OCI-LY7 (cell line): ENCODE data around the gene HK2. TPM values are rescaled to one million over a fixed set of nuclear protein-coding genes. Genes with fewer than 3 reads are reported as not detected.
"Not testable (repeated sequence)": the region's sequence is repeated elsewhere in the genome, so short reads cannot be mapped to it uniquely, and the experiment has no call there.

ENCODE experiments used
- BruUV-seq: library from RNA; stranded (reverse); fragments of 400-500 nt; replicated peaks from 2 replicates; lab custom pipeline; 2021; lab: Mats Ljungman, UMichigan
- CTCF ChIA-PET: fragments of 300-600 bp; sonication (Branson Sonifier 250); formaldehyde crosslinking; loops from one replicate; lab custom pipeline; 2022; ENCODE audit warnings: antibody characterized with exemption; ENCODE audit not compliant: unreplicated experiment; lab: Charles Lee
- POLR2A ChIA-PET: fragments of 300-600 bp; sonication (Branson Sonifier 250); formaldehyde crosslinking; loops from one replicate; lab custom pipeline; 2022; ENCODE audit warnings: antibody characterized with exemption; lab: Charles Lee
- DNase-seq: peaks from one replicate; pipeline ENCODE4 v3.0.0-alpha.2; 2015; ENCODE audit warnings: low spot score
- H2AFZ ChIP-seq: fragments of 200-600 bp; sonication (generic), shearing (Covaris generic); 2 replicates; pipeline ENCODE4 v1.6.1; 2014; ENCODE audit warnings: mild to moderate bottlenecking, antibody characterized with exemption, low read length, moderate library complexity
- H3K27ac ChIP-seq: fragments of 200-600 bp; sonication (generic); 2 replicates; pipeline ENCODE4 v1.5.1; 2014; ENCODE audit warnings: mixed run types, low read depth, mild to moderate bottlenecking, moderate library complexity, low read length, inconsistent platforms; ENCODE audit not compliant: poor library complexity, severe bottlenecking
- H3K36me3 ChIP-seq: fragments of 200-600 bp; sonication (generic); 2 replicates; pipeline ENCODE4 v1.6.1; 2014; ENCODE audit warnings: mild to moderate bottlenecking, antibody characterized with exemption, low read length, moderate library complexity, mixed read lengths; ENCODE audit not compliant: insufficient read depth
- H3K4me1 ChIP-seq: fragments of 200-600 bp; sonication (generic); 2 replicates; pipeline ENCODE4 v1.5.1; 2014; ENCODE audit warnings: mild to moderate bottlenecking, low read length; ENCODE audit not compliant: insufficient read depth, poor library complexity, severe bottlenecking
- H3K4me2 ChIP-seq: fragments of 200-600 bp; sonication (generic); 2 replicates; pipeline ENCODE4 v1.6.1; 2014; ENCODE audit warnings: mild to moderate bottlenecking, low read length
- H3K4me3 ChIP-seq: fragments of 200-600 bp; sonication (generic); 2 replicates; pipeline ENCODE4 v1.5.1; 2014; ENCODE audit warnings: mild to moderate bottlenecking, low read depth, low read length; ENCODE audit not compliant: poor library complexity, severe bottlenecking
- H3K79me2 ChIP-seq: fragments of 200-600 bp; sonication (generic); 2 replicates; pipeline ENCODE4 v1.6.1; 2016; ENCODE audit warnings: low read depth, mild to moderate bottlenecking, low read length, moderate library complexity, mixed read lengths; ENCODE audit not compliant: insufficient read depth
- H3K9me2 ChIP-seq: fragments of 200-600 bp; sonication (generic); 2 replicates; pipeline ENCODE4 v1.6.1; 2016; ENCODE audit warnings: mild to moderate bottlenecking, low read length, mixed read lengths; ENCODE audit not compliant: insufficient read depth
- H3K9me3 ChIP-seq: fragments of 200-600 bp; sonication (generic); 2 replicates; pipeline ENCODE4 v1.6.1; 2014; ENCODE audit warnings: mild to moderate bottlenecking, mixed run types, low read length, mixed read lengths
- H4K20me1 ChIP-seq: fragments of 200-600 bp; sonication (generic); 2 replicates; pipeline ENCODE4 v1.6.1; 2014; ENCODE audit warnings: mild to moderate bottlenecking, antibody characterized with exemption, low read length, moderate library complexity, mixed read lengths; ENCODE audit not compliant: insufficient read depth
- CTCF ChIP-seq: fragments of 200-600 bp; sonication (generic); conservative IDR thresholded peaks from 2 replicates; pipeline ENCODE4 v1.5.1; 2014; ENCODE audit warnings: mild to moderate bottlenecking, antibody characterized with exemption, low read length, moderate library complexity, mixed read lengths
- EZH2phosphoT487 ChIP-seq: fragments of 200-600 bp; sonication (generic); IDR thresholded peaks from 2 replicates; pipeline ENCODE4 v1.6.1; 2018; ENCODE audit warnings: low read depth, borderline replicate concordance, mild to moderate bottlenecking, mixed run types, antibody characterized with exemption, low read length, moderate library complexity, mixed read lengths
- intact Hi-C: fragments of 100-400 bp; cut with micrococcal nuclease; formaldehyde crosslinking; loops from one replicate; pipeline ENCODE4 v1.10.0; 2022; ENCODE audit not compliant: unreplicated experiment
- total RNA-seq, 2 experiments: library from RNA; depleted of rRNA in 1 of 2; stranded (reverse); fragments of >200 nt in 1 of 2; shearing (Covaris generic) in 1 of 2; gene quantifications; 2 replicates each; pipeline ENCODE4 v1.2.3, GENCODE V29; 2014 to 2022

HK2 gene
- total RNA-seq, 2 experiments from 2014 or later: 8.6 to 50.5 TPM

- peak overlapping the region; percentile 55 for H3K4me3 ChIP-seq
- no peak for TF ChIP-seq CTCF
- no peak for TF ChIP-seq EZH2phosphoT487
- BruUV-seq: no TSS peak
Observed at GRCh38 chr2:74850496-74851190, 16.7 kb downstream of the HK2 start.

GRCh38 chr2:74851191-74851566 is 17.3 kb downstream of the HK2 start:
- intact Hi-C loops: no loop called here
- Histone ChIP-seq H3K4me3 (no peak overlapping the region), H4K20me1 (peaks cover 39% of the 10 kb centered on the region), H3K9me3 (no peaks in the 10 kb centered on the region), H3K4me1 (peaks cover 37% of the 10 kb centered on the region), H3K79me2 (peaks cover 66% of the 10 kb centered on the region), H3K27ac (no peak overlapping the region), H3K36me3 (peaks cover 31% of the 10 kb centered on the region), H2AFZ (no peak overlapping the region), H3K4me2 (no peak overlapping the region), H3K9me2 (no peaks in the 10 kb centered on the region)
- BruUV-seq: no TSS peak
- ChIA-PET CTCF (interaction anchor here (0.6 kb wide), 2 partner anchors 292 to 361 kb away, joined by 3 to 4 read pairs; no protein-coding TSS in a partner anchor), POLR2A (interaction anchor here (2.3 kb wide), 1 partner anchor 18 kb away, joined by 8 read pairs; the partner anchor contains the start of gene HK2)
- DNase-seq: no peak
- TF ChIP-seq CTCF (no peak), EZH2phosphoT487 (no peak)

More at GRCh38 chr2:74850496-74851190, 16.7 kb downstream of the HK2 start:
- H3K27ac ChIP-seq: peak overlapping the region; percentile 80
- no peaks in the 10 kb centered on the region for H3K9me3 ChIP-seq
- intact Hi-C loops: no loop called here
- ChIA-PET CTCF (interaction anchor here (0.6 to 1.3 kb wide), 3 partner anchors 14 to 361 kb away, joined by 3 to 7 read pairs (median 4); no protein-coding TSS in a partner anchor), POLR2A (interaction anchor here (2.3 to 4.2 kb wide), 2 partner anchors 14 to 17 kb away, joined by 8 to 43 read pairs; partner anchors contain the start of gene HK2)
- H3K79me2 ChIP-seq: peaks cover 71% of the 10 kb centered on the region
- H3K4me2 ChIP-seq: peak overlapping the region; percentile 73
- H3K9me2 ChIP-seq: no peaks in the 10 kb centered on the region
- no peak overlapping the region for H2AFZ ChIP-seq
- H3K36me3 ChIP-seq: peaks cover 26% of the 10 kb centered on the region
- DNase-seq: no peak
- peaks cover 37% of the 10 kb centered on the region for H3K4me1 ChIP-seq
- peaks cover 39% of the 10 kb centered on the region for H4K20me1 ChIP-seq

GRCh38 chr2:74853360-74853759 is 19.4 kb downstream of the HK2 start:
- Histone ChIP-seq H3K79me2 (peaks cover 45% of the 10 kb centered on the region), H3K36me3 (peaks cover 49% of the 10 kb centered on the region), H4K20me1 (peaks cover 27% of the 10 kb centered on the region; the same call in 1 of the 2 replicates), H3K4me1 (peaks cover 28% of the 10 kb centered on the region)
- DNase-seq, CTCF ChIA-PET, H3K4me2 ChIP-seq, H2AFZ ChIP-seq, BruUV-seq, H3K9me3 ChIP-seq, H3K9me2 ChIP-seq, intact Hi-C loops, H3K4me3 ChIP-seq, H3K27ac ChIP-seq: not testable (repeated sequence)
- POLR2A ChIA-PET: interaction anchor here (0.9 to 1.6 kb wide), 2 partner anchors 10 to 14 kb away, joined by 3 to 8 read pairs; no protein-coding TSS in a partner anchor
